CD8-positive, alpha-beta memory T cell (primary cell): Measurements from ENCODE around the gene ERFL. TPM values are rescaled to one million over a fixed set of nuclear protein-coding genes. Genes with fewer than 3 reads are reported as not detected.

ENCODE experiments used
- CTCF ChIA-PET: fragments of 350-600 bp; sonication (Branson Sonifier 250); formaldehyde crosslinking; loops from one replicate; lab custom pipeline; 2021; ENCODE audit warnings: antibody characterized with exemption; lab: Charles Lee
- POLR2A ChIA-PET: fragments of 350-600 bp; sonication (Branson Sonifier 250); formaldehyde crosslinking; loops from one replicate; lab custom pipeline; 2021; ENCODE audit warnings: antibody characterized with exemption; lab: Charles Lee
- DNase-seq, 5 donors: peaks; one replicate each; pipeline versions ENCODE4 v3.0.0 to v3.0.0-alpha.2; 2020 to 2022; ENCODE audit warnings: mixed read lengths in 1 of 5
- H3K27ac ChIP-seq: one replicate; pipeline ENCODE4 v1.7.0; 2013; ENCODE audit warnings: low read depth, mild to moderate bottlenecking, low read length, moderate library complexity
- H3K27me3 ChIP-seq: 2 replicates; pipeline ENCODE4 v1.7.0; 2013; ENCODE audit warnings: low read length, mild to moderate bottlenecking; ENCODE audit not compliant: insufficient read depth, poor library complexity, severe bottlenecking
- H3K36me3 ChIP-seq: 2 replicates; pipeline ENCODE4 v1.7.0; 2013; ENCODE audit warnings: mild to moderate bottlenecking, low read length, moderate library complexity; ENCODE audit not compliant: insufficient read depth
- H3K4me1 ChIP-seq: 2 replicates; pipeline ENCODE4 v1.7.0; 2013; ENCODE audit warnings: mild to moderate bottlenecking, low read length, moderate library complexity; ENCODE audit not compliant: insufficient read depth
- H3K4me3 ChIP-seq: 2 replicates; pipeline ENCODE4 v1.7.0; 2013; ENCODE audit warnings: mild to moderate bottlenecking, low read length
- H3K9me3 ChIP-seq: 2 replicates; pipeline ENCODE4 v1.7.0; 2013; ENCODE audit warnings: mild to moderate bottlenecking, low read length
- H3K27ac Mint-ChIP-seq, 8 donors: one replicate each; pipeline ENCODE4 v1.8.0; 2020 to 2021; ENCODE audit warnings: mixed read lengths in 8 of 8, mild to moderate bottlenecking in 6 of 8, inconsistent platforms in 3 of 8, moderate library complexity in 3 of 8
- H3K27me3 Mint-ChIP-seq, 2 donors: one replicate each; pipeline ENCODE4 v1.8.0; 2020 to 2021; ENCODE audit warnings: mixed read lengths in 2 of 2, mild to moderate bottlenecking in 1 of 2, moderate library complexity in 1 of 2
- H3K36me3 Mint-ChIP-seq, 3 donors: one replicate each; pipeline ENCODE4 v1.8.0; 2020 to 2021; ENCODE audit warnings: mixed read lengths in 3 of 3, inconsistent platforms in 1 of 3, mild to moderate bottlenecking in 1 of 3
- H3K4me1 Mint-ChIP-seq, 3 donors: one replicate each; pipeline ENCODE4 v1.8.0; 2020 to 2021; ENCODE audit warnings: mixed read lengths in 3 of 3, inconsistent platforms in 1 of 3, mild to moderate bottlenecking in 1 of 3
- H3K4me3 Mint-ChIP-seq, 7 donors: one replicate each; pipeline ENCODE4 v1.8.0; 2020 to 2021; ENCODE audit warnings: mixed read lengths in 7 of 7, mild to moderate bottlenecking in 6 of 7, moderate library complexity in 4 of 7, inconsistent platforms in 2 of 7
- H3K9me3 Mint-ChIP-seq, 5 donors: one replicate each; pipeline ENCODE4 v1.8.0; 2020 to 2022; ENCODE audit warnings: mixed read lengths in 5 of 5, mild to moderate bottlenecking in 3 of 5, moderate library complexity in 2 of 5, inconsistent platforms in 1 of 5
- polyA plus RNA-seq: library from polyadenylated mRNA; unstranded; fragments of 300-500 nt; fragmentation: Illumina TruSeq; gene quantifications from one replicate; pipeline ENCODE4 v1.2.3, GENCODE V29; 2021
- total RNA-seq, 2 experiments: library from RNA; stranded (reverse); gene quantifications; one replicate each; pipeline ENCODE4 v1.2.3, GENCODE V29; 2021

The ERFL gene
- total and polyA plus RNA-seq, 3 experiments from 2014 or later: 1.3 to 1.4 TPM; not detected in 1

- Mint-ChIP-seq H3K4me1 (peaks cover 49 to 83% (median 54%) of the 10 kb centered on the region in 3 donors), H3K27me3 (peaks cover 4 to 17% of the 10 kb centered on the region in 2 donors), H3K9me3 (no peaks in the 10 kb centered on the region), H3K4me3 (peak overlapping the region in 1 of 7 donors; percentile 41), H3K27ac (peak overlapping the region in 5 of 8 donors; percentile 10 to 74 (median 65)), H3K36me3 (peaks cover 8 to 43% (median 14%) of the 10 kb centered on the region in 3 donors)
- peaks cover 7% of the 10 kb centered on the region for H3K27me3 ChIP-seq
- ChIA-PET POLR2A (interaction anchor here (1.0 to 4.7 kb wide), 4 partner anchors 19 to 49 kb away, joined by 3 to 36 read pairs (median 4); partner anchors contain the start of gene RPS19), CTCF (interaction anchor here (1.1 kb wide), 1 partner anchor 17 kb away, joined by 4 read pairs; no protein-coding TSS in a partner anchor)
- DNase-seq: no peak
- H3K36me3 ChIP-seq: peaks cover 29% of the 10 kb centered on the region
- H3K9me3 ChIP-seq: no peaks in the 10 kb centered on the region
- H3K27ac ChIP-seq: no peak overlapping the region
- peaks cover 34% of the 10 kb centered on the region for H3K4me1 ChIP-seq
- no peak overlapping the region for H3K4me3 ChIP-seq
These were observed 19.4 kb downstream of the ERFL start for GRCh38 chr19:41908724-41909464.

GRCh38 chr19:41907994-41908615, 20.1 kb downstream of the ERFL start:
- no peak overlapping the region for H3K27ac ChIP-seq
- Mint-ChIP-seq H3K36me3 (peaks cover 8 to 50% (median 18%) of the 10 kb centered on the region in 3 donors), H3K27me3 (peaks cover 0 to 12% of the 10 kb centered on the region in 2 donors), H3K9me3 (no peaks in the 10 kb centered on the region), H3K4me1 (peaks cover 48 to 81% (median 50%) of the 10 kb centered on the region in 3 donors), H3K4me3 (no peak overlapping the region), H3K27ac (peak overlapping the region in 1 of 8 donors; percentile 50)
- ChIA-PET CTCF (interaction anchor here (1.1 kb wide), 1 partner anchor 17 kb away, joined by 4 read pairs; no protein-coding TSS in a partner anchor), POLR2A (interaction anchor here (0.9 to 4.7 kb wide), 4 partner anchors 18 to 35 kb away, joined by 3 to 36 read pairs (median 4); no protein-coding TSS in a partner anchor)
- peaks cover 36% of the 10 kb centered on the region for H3K36me3 ChIP-seq
- no peaks in the 10 kb centered on the region for H3K9me3 ChIP-seq
- H3K4me1 ChIP-seq: peaks cover 31% of the 10 kb centered on the region
- H3K4me3 ChIP-seq: no peak overlapping the region
- no peaks in the 10 kb centered on the region for H3K27me3 ChIP-seq
- DNase-seq: no peak

- Histone ChIP-seq H3K27me3 (no peaks in the 10 kb centered on the region), H3K9me3 (no peaks in the 10 kb centered on the region), H3K36me3 (peaks cover 46% of the 10 kb centered on the region), H3K27ac (no peak overlapping the region), H3K4me3 (no peak overlapping the region), H3K4me1 (peaks cover 27% of the 10 kb centered on the region)
- peaks cover 43 to 76% (median 44%) of the 10 kb centered on the region in 3 donors for H3K4me1 Mint-ChIP-seq
- CTCF ChIA-PET: interaction anchor here (2.6 to 7.6 kb wide), 2 partner anchors 18 to 35 kb away, joined by 11 to 53 read pairs; no protein-coding TSS in a partner anchor
- peaks cover 8 to 61% (median 19%) of the 10 kb centered on the region in 3 donors for H3K36me3 Mint-ChIP-seq
- POLR2A ChIA-PET: interaction anchor here (0.9 to 4.7 kb wide), 3 partner anchors 17 to 36 kb away, joined by 3 to 36 read pairs (median 8); no protein-coding TSS in a partner anchor
- H3K27me3 Mint-ChIP-seq: peaks cover 0 to 6% of the 10 kb centered on the region in 2 donors
- no peaks in the 10 kb centered on the region for H3K9me3 Mint-ChIP-seq
- H3K4me3 Mint-ChIP-seq: no peak overlapping the region
- DNase-seq: no peak
- H3K27ac Mint-ChIP-seq: peak overlapping the region in 5 of 8 donors; percentile 39 to 70 (median 60)
These were observed 21.2 kb downstream of the ERFL start for GRCh38 chr19:41906916-41907680.

- no peak overlapping the region for H3K4me3 ChIP-seq
- H3K27ac ChIP-seq: no peak overlapping the region
- H3K36me3 ChIP-seq: peaks cover 54% of the 10 kb centered on the region
- peaks cover 0 to 2% of the 10 kb centered on the region in 2 donors for H3K27me3 Mint-ChIP-seq
- H3K4me1 ChIP-seq: peaks cover 19% of the 10 kb centered on the region
- H3K27me3 ChIP-seq: no peaks in the 10 kb centered on the region
- peaks cover 8 to 69% (median 20%) of the 10 kb centered on the region in 3 donors for H3K36me3 Mint-ChIP-seq
- H3K4me3 Mint-ChIP-seq: peak overlapping the region in 1 of 7 donors; percentile 56
- peaks cover 39 to 73% (median 40%) of the 10 kb centered on the region in 3 donors for H3K4me1 Mint-ChIP-seq
- no peaks in the 10 kb centered on the region for H3K9me3 ChIP-seq
- ChIA-PET CTCF (interaction anchor here (0.9 to 7.6 kb wide), 4 partner anchors 17 to 46 kb away, joined by 3 to 53 read pairs (median 8); partner anchors contain the start of gene RPS19), POLR2A (interaction anchor here (0.9 to 4.7 kb wide), 3 partner anchors 16 to 36 kb away, joined by 3 to 36 read pairs (median 8); no protein-coding TSS in a partner anchor)
- DNase-seq: no peak
- H3K27ac Mint-ChIP-seq: peak overlapping the region in 6 of 8 donors; percentile 9 to 56 (median 30)
- no peaks in the 10 kb centered on the region for H3K9me3 Mint-ChIP-seq
These were observed 22.0 kb downstream of the ERFL start for GRCh38 chr19:41906271-41906670.

GRCh38 chr19:41905273-41906002, 22.8 kb downstream of the ERFL start:
- Mint-ChIP-seq H3K4me3 (no peak overlapping the region), H3K27ac (peak overlapping the region in 5 of 8 donors; percentile 12 to 40 (median 28)), H3K27me3 (peaks cover 0 to 2% of the 10 kb centered on the region in 2 donors), H3K4me1 (peaks cover 32 to 66% (median 33%) of the 10 kb centered on the region in 3 donors), H3K9me3 (no peaks in the 10 kb centered on the region), H3K36me3 (peaks cover 8 to 74% (median 21%) of the 10 kb centered on the region in 3 donors)
- Histone ChIP-seq H3K27ac (no peak overlapping the region), H3K4me3 (no peak overlapping the region), H3K36me3 (peaks cover 58% of the 10 kb centered on the region), H3K9me3 (no peaks in the 10 kb centered on the region), H3K4me1 (peaks cover 12% of the 10 kb centered on the region), H3K27me3 (no peaks in the 10 kb centered on the region)
- no peak for DNase-seq
- ChIA-PET POLR2A (interaction anchor here (0.9 to 4.7 kb wide), 3 partner anchors 15 to 35 kb away, joined by 3 to 36 read pairs (median 8); no protein-coding TSS in a partner anchor), CTCF (interaction anchor here (0.9 to 7.6 kb wide), 5 partner anchors 10 to 46 kb away, joined by 3 to 53 read pairs (median 6); partner anchors contain the start of gene RPS19)

GRCh38 chr19:41904118-41904870, 24.0 kb downstream of the ERFL start:
- peaks cover 27 to 67% (median 41%) of the 10 kb centered on the region in 3 donors for H3K4me1 Mint-ChIP-seq
- DNase-seq: no peak
- peaks cover 67% of the 10 kb centered on the region for H3K36me3 ChIP-seq
- CTCF ChIA-PET: interaction anchor here (1.4 to 7.6 kb wide), 4 partner anchors 9 to 47 kb away, joined by 3 to 53 read pairs (median 8); no protein-coding TSS in a partner anchor
- H3K9me3 ChIP-seq: no peaks in the 10 kb centered on the region
- H3K9me3 Mint-ChIP-seq: no peaks in the 10 kb centered on the region
- H3K36me3 Mint-ChIP-seq: peaks cover 8 to 83% (median 26%) of the 10 kb centered on the region in 3 donors
- H3K27me3 Mint-ChIP-seq: peaks cover 0 to 2% of the 10 kb centered on the region in 2 donors
- no peaks in the 10 kb centered on the region for H3K27me3 ChIP-seq
- peaks cover 16% of the 10 kb centered on the region for H3K4me1 ChIP-seq
- no peak overlapping the region for H3K27ac ChIP-seq
- peak overlapping the region in 3 of 8 donors; percentile 33 to 83 (median 64) for H3K27ac Mint-ChIP-seq
- POLR2A ChIA-PET: interaction anchor here (1.7 to 4.7 kb wide), 3 partner anchors 14 to 40 kb away, joined by 5 to 36 read pairs (median 8); no protein-coding TSS in a partner anchor
- H3K4me3 ChIP-seq: no peak overlapping the region
- peak overlapping the region in 1 of 7 donors; percentile 26 for H3K4me3 Mint-ChIP-seq
